ENCODE data around the gene RIMS4.
"Not testable (repeated sequence)": the region's sequence is repeated elsewhere in the genome, so short reads cannot be mapped to it uniquely, and the experiment has no call there.

RIMS4 gene

GRCh38 chr20:44795836-44796235, 14.5 kb downstream of the RIMS4 start:
- DNase-seq (ENCODE audit: low read depth): no peak

GRCh38 chr20:44792796-44793195, 17.6 kb downstream of the RIMS4 start:
- no peak for DNase-seq (ENCODE audit: low read depth)

GRCh38 chr20:44790638-44791393, 19.5 kb downstream of the RIMS4 start:
- DNase-seq (ENCODE audit: low read depth): no peak

- no peak for DNase-seq (ENCODE audit: low read depth)
Measured at GRCh38 chr20:44788706-44789456, 21.5 kb downstream of the RIMS4 start.

GRCh38 chr20:44787299-44787698, 23.0 kb downstream of the RIMS4 start:
- no peak for DNase-seq (ENCODE audit: low read depth)

- no peak for DNase-seq (ENCODE audit: low read depth)
Measured at GRCh38 chr20:44785768-44786167, 24.6 kb downstream of the RIMS4 start.

GRCh38 chr20:44784688-44785087, 25.7 kb downstream of the RIMS4 start:
- no peak for DNase-seq (ENCODE audit: low read depth)

GRCh38 chr20:44781791-44782190, 28.6 kb downstream of the RIMS4 start:
- DNase-seq (ENCODE audit: low read depth): no peak

- DNase-seq (ENCODE audit: low read depth): no peak
Measured at GRCh38 chr20:44781118-44781517, 29.2 kb downstream of the RIMS4 start.

- DNase-seq (ENCODE audit: low read depth): peak; percentile 25
Measured at GRCh38 chr20:44780226-44780625, 30.1 kb downstream of the RIMS4 start.

GRCh38 chr20:44776980-44777379, 33.4 kb downstream of the RIMS4 start:
- DNase-seq (ENCODE audit: low read depth): no peak

GRCh38 chr20:44773070-44773829, 37.1 kb downstream of the RIMS4 start:
- DNase-seq (ENCODE audit: low read depth): no peak

- no peak for DNase-seq (ENCODE audit: low read depth)
Measured at GRCh38 chr20:44772636-44773035, 37.7 kb downstream of the RIMS4 start.

- DNase-seq (ENCODE audit: low read depth): no peak
Measured at GRCh38 chr20:44771172-44771535, 39.2 kb downstream of the RIMS4 start.

GRCh38 chr20:44770484-44771171, 39.7 kb downstream of the RIMS4 start:
- DNase-seq (ENCODE audit: low read depth): no peak

- no peak for DNase-seq (ENCODE audit: low read depth)
Measured at GRCh38 chr20:44769481-44769863, 40.9 kb downstream of the RIMS4 start.

GRCh38 chr20:44768854-44769480, 41.4 kb downstream of the RIMS4 start:
- no peak for DNase-seq (ENCODE audit: low read depth)

GRCh38 chr20:44768256-44768655, 42.1 kb downstream of the RIMS4 start:
- no peak for DNase-seq (ENCODE audit: low read depth)

- peak; percentile 65 for DNase-seq (ENCODE audit: low read depth)
Measured at GRCh38 chr20:44765701-44766347, 44.5 kb downstream of the RIMS4 start.

GRCh38 chr20:44765091-44765490, 45.3 kb downstream of the RIMS4 start:
- no peak for DNase-seq (ENCODE audit: low read depth)

- DNase-seq (ENCODE audit: low read depth): not testable (repeated sequence)
Measured at GRCh38 chr20:44763798-44764197, 46.5 kb downstream of the RIMS4 start.

Measured in fibroblast of gingiva (primary cell).